Calu3 (cell line): ENCODE results near the gene LACTBL1. TPM values are rescaled to one million over a fixed set of nuclear protein-coding genes. Genes with fewer than 3 reads are reported as not detected.
A peak's percentile ranks its signal among the peaks of the same experiment; 100 is the strongest.
"Not testable (repeated sequence)": the region's sequence is repeated elsewhere in the genome, so short reads cannot be mapped to it uniquely, and the experiment has no call there.

Experiments used
- BruUV-seq: library from RNA; stranded (reverse); fragments of 400-500 nt; replicated peaks from 2 replicates; lab custom pipeline; 2021; lab: Mats Ljungman, UMichigan
- CTCF ChIA-PET: fragments of 300-600 bp; sonication (Branson Sonifier 250); formaldehyde crosslinking; loops from one replicate; lab custom pipeline; 2022; ENCODE audit warnings: antibody characterized with exemption; lab: Charles Lee
- DNase-seq: peaks from one replicate; pipeline ENCODE4 v3.0.0; 2022
- H3K27ac Mint-ChIP-seq: one replicate; pipeline ENCODE4 v1.8.0; 2022; ENCODE audit warnings: mixed read lengths; ENCODE audit not compliant: unreplicated experiment
- H3K27me3 Mint-ChIP-seq: one replicate; pipeline ENCODE4 v1.8.0; 2022; ENCODE audit warnings: mixed read lengths; ENCODE audit not compliant: unreplicated experiment
- H3K36me3 Mint-ChIP-seq: one replicate; pipeline ENCODE4 v1.8.0; 2022; ENCODE audit warnings: mild to moderate bottlenecking, moderate library complexity, mixed read lengths; ENCODE audit not compliant: insufficient read depth, unreplicated experiment
- H3K4me1 Mint-ChIP-seq: one replicate; pipeline ENCODE4 v1.8.0; 2022; ENCODE audit warnings: mild to moderate bottlenecking, low read depth, mixed read lengths; ENCODE audit not compliant: unreplicated experiment
- H3K4me3 Mint-ChIP-seq: one replicate; pipeline ENCODE4 v1.8.0; 2022; ENCODE audit warnings: mild to moderate bottlenecking, low read depth, moderate library complexity, mixed read lengths; ENCODE audit not compliant: unreplicated experiment
- H3K9me3 Mint-ChIP-seq: one replicate; pipeline ENCODE4 v1.8.0; 2022; ENCODE audit warnings: low read depth, mixed read lengths; ENCODE audit not compliant: unreplicated experiment
- CTCF ChIP-seq: fragments of 200-600 bp; IDR thresholded peaks from one replicate; pipeline ENCODE4 v1.8.0; 2022; ENCODE audit warnings: antibody characterized with exemption; ENCODE audit not compliant: unreplicated experiment
- intact Hi-C: fragments of 100-400 bp; cut with micrococcal nuclease; formaldehyde crosslinking; loops from one replicate; pipeline ENCODE4 v1.10.0; 2022; ENCODE audit not compliant: unreplicated experiment
- total RNA-seq: library from RNA; stranded (reverse); gene quantifications from 2 replicates; pipeline ENCODE4 v1.2.3, GENCODE V29; 2022

The LACTBL1 gene
- total RNA-seq, 1 experiment from 2014 or later: not detected

- Mint-ChIP-seq H3K27ac (peak overlapping the region; percentile 87), H3K4me1 (peaks cover 17% of the 10 kb centered on the region), H3K4me3 (peak overlapping the region; percentile 97), H3K9me3 (peaks cover 3% of the 10 kb centered on the region), H3K27me3 (no peaks in the 10 kb centered on the region), H3K36me3 (peaks cover 29% of the 10 kb centered on the region)
- intact Hi-C loops: loop anchor here (2.0 kb wide), 1 partner anchor 43 kb away; no protein-coding TSS in a partner anchor
- BruUV-seq: no TSS peak
- DNase-seq: peak; percentile 24
- TF ChIP-seq CTCF: no peak
- CTCF ChIA-PET: no interaction called here
Measured at GRCh38 chr1:23019863-23020625, 47.4 kb upstream of the LACTBL1 start.

GRCh38 chr1:23019094-23019862 is 46.6 kb upstream of the LACTBL1 start, which contains the start of gene KDM1A:
TSS of gene KDM1A (plus strand) at chr1:23019468. CDS start at chr1:23019597, 129 bp downstream.
- H3K4me1 Mint-ChIP-seq: peaks cover 17% of the 10 kb centered on the region
- peaks cover 3% of the 10 kb centered on the region for H3K9me3 Mint-ChIP-seq
- no TSS peak for BruUV-seq
- peaks cover 29% of the 10 kb centered on the region for H3K36me3 Mint-ChIP-seq
- H3K27ac Mint-ChIP-seq: peak within 1 kb of the TSS; percentile 87
- H3K4me3 Mint-ChIP-seq: peak within 1 kb of the TSS; percentile 97
- intact Hi-C loops: no loop called here
- DNase-seq: peak; percentile 95
- TF ChIP-seq CTCF: no peak
- no peaks in the 10 kb centered on the region for H3K27me3 Mint-ChIP-seq
- CTCF ChIA-PET: interaction anchor here (0.6 kb wide), 1 partner anchor 483 kb away, joined by 3 read pairs; no protein-coding TSS in a partner anchor

GRCh38 chr1:23018661-23019093 is 46.0 kb upstream of the LACTBL1 start:
- BruUV-seq: no TSS peak
- Mint-ChIP-seq H3K4me3 (peak overlapping the region; percentile 97), H3K9me3 (peaks cover 3% of the 10 kb centered on the region), H3K4me1 (peaks cover 17% of the 10 kb centered on the region), H3K27ac (peak overlapping the region; percentile 77), H3K27me3 (no peaks in the 10 kb centered on the region), H3K36me3 (peaks cover 29% of the 10 kb centered on the region)
- intact Hi-C loops: no loop called here
- no peak for TF ChIP-seq CTCF
- CTCF ChIA-PET: no interaction called here
- no peak for DNase-seq

GRCh38 chr1:23013657-23014056 is 41.0 kb upstream of the LACTBL1 start:
- H3K4me1 Mint-ChIP-seq: peaks cover 19% of the 10 kb centered on the region
- peaks cover 4% of the 10 kb centered on the region for H3K36me3 Mint-ChIP-seq
- no peak for DNase-seq
- H3K27ac Mint-ChIP-seq: no peak overlapping the region
- no TSS peak for BruUV-seq
- intact Hi-C loops: no loop called here
- H3K27me3 Mint-ChIP-seq: no peaks in the 10 kb centered on the region
- CTCF ChIA-PET: no interaction called here
- no peaks in the 10 kb centered on the region for H3K9me3 Mint-ChIP-seq
- TF ChIP-seq CTCF: no peak
- H3K4me3 Mint-ChIP-seq: no peak overlapping the region

GRCh38 chr1:23010025-23010424 is 37.4 kb upstream of the LACTBL1 start:
- BruUV-seq, H3K9me3 Mint-ChIP-seq, H3K27me3 Mint-ChIP-seq, DNase-seq, H3K4me3 Mint-ChIP-seq, intact Hi-C loops, H3K36me3 Mint-ChIP-seq: not testable (repeated sequence)
- Mint-ChIP-seq H3K27ac (peak overlapping the region; percentile 63), H3K4me1 (peaks cover 11% of the 10 kb centered on the region)
- CTCF ChIA-PET: interaction anchor here (0.5 kb wide), 1 partner anchor 138 kb away, joined by 5 read pairs; no protein-coding TSS in a partner anchor
